Measurements from ENCODE around the gene MAPK8.

MAPK8 gene

GRCh38 chr10:48482207-48482606 is 175.7 kb downstream of the MAPK8 start:
- Histone ChIP-seq H3K27ac (no peak overlapping the region), H3K4me3 (ENCODE audit: low read depth in 1 of 2, low read length in 1 of 2) (no peak overlapping the region), H3K27me3 (peaks cover 9% of the 10 kb centered on the region), H3K9me3 (no peaks in the 10 kb centered on the region), H3K4me1 (ENCODE audit: control insufficient read depth in 1 of 2, insufficient read depth in 1 of 2, low read depth in 1 of 2, low read length in 1 of 2) (no peaks in the 10 kb centered on the region), H3K36me3 (no peaks in the 10 kb centered on the region)
- TF ChIP-seq, protein P1, sequence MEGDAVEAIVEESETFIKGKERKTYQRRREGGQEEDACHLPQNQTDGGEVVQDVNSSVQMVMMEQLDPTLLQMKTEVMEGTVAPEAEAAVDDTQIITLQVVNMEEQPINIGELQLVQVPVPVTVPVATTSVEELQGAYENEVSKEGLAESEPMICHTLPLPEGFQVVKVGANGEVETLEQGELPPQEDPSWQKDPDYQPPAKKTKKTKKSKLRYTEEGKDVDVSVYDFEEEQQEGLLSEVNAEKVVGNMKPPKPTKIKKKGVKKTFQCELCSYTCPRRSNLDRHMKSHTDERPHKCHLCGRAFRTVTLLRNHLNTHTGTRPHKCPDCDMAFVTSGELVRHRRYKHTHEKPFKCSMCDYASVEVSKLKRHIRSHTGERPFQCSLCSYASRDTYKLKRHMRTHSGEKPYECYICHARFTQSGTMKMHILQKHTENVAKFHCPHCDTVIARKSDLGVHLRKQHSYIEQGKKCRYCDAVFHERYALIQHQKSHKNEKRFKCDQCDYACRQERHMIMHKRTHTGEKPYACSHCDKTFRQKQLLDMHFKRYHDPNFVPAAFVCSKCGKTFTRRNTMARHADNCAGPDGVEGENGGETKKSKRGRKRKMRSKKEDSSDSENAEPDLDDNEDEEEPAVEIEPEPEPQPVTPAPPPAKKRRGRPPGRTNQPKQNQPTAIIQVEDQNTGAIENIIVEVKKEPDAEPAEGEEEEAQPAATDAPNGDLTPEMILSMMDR (IDR thresholded peaks at IDR 0.05) = no peak

DNA sequence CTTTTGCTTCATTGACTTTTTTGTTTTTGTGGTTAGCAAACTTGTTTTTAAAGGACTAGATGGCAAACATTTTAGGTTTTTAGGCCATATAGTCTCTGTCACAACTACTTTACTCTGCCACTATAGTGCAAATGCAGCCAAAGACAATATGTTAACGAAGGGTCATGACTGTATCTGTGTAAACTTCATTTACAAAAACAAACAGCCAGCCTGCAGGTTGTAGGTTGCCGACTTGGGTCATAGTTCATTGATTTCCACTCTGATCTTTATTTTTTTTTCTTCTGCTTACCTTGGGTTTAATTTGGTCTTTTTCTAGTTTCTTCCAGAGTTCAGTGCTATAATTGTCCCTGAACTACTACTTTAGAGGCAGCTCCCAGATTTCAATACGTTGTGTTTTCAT is 178.4 kb downstream of the MAPK8 start:
- no peaks in the 10 kb centered on the region for H3K9me3 ChIP-seq
- H3K4me3 ChIP-seq (ENCODE audit: low read depth in 1 of 2, low read length in 1 of 2) = no peak overlapping the region
- H3K36me3 ChIP-seq = no peaks in the 10 kb centered on the region
- peaks cover 9% of the 10 kb centered on the region for H3K27me3 ChIP-seq
- H3K27ac ChIP-seq = no peak overlapping the region
- no peaks in the 10 kb centered on the region for H3K4me1 ChIP-seq (ENCODE audit: control insufficient read depth in 1 of 2, insufficient read depth in 1 of 2, low read depth in 1 of 2, low read length in 1 of 2)
- TF ChIP-seq, protein P1 (IDR thresholded peaks at IDR 0.05) = no peak

- Histone ChIP-seq H3K4me1 (ENCODE audit: control insufficient read depth in 1 of 2, insufficient read depth in 1 of 2, low read depth in 1 of 2, low read length in 1 of 2) (no peaks in the 10 kb centered on the region), H3K4me3 (ENCODE audit: low read depth in 1 of 2, low read length in 1 of 2) (no peak overlapping the region)
- TF ChIP-seq, protein P1 (IDR thresholded peaks at IDR 0.05) = no peak
These were observed 179.2 kb downstream of the MAPK8 start for GRCh38 chr10:48485711-48486110.

GRCh38 chr10:48487244-48487643 is 180.8 kb downstream of the MAPK8 start:
- H3K4me1 ChIP-seq (ENCODE audit: control insufficient read depth in 1 of 2, insufficient read depth in 1 of 2, low read depth in 1 of 2, low read length in 1 of 2) = no peaks in the 10 kb centered on the region
- H3K27me3 ChIP-seq = no peaks in the 10 kb centered on the region
- H3K36me3 ChIP-seq = no peaks in the 10 kb centered on the region
- H3K4me3 ChIP-seq (ENCODE audit: low read depth in 1 of 2, low read length in 1 of 2) = no peak overlapping the region
- no peak overlapping the region for H3K27ac ChIP-seq
- TF ChIP-seq, protein P1 (IDR thresholded peaks at IDR 0.05) = no peak
- no peaks in the 10 kb centered on the region for H3K9me3 ChIP-seq

More at GRCh38 chr10:48485711-48486110, 179.2 kb downstream of the MAPK8 start:
- Histone ChIP-seq H3K27ac (no peak overlapping the region), H3K27me3 (peaks cover 4% of the 10 kb centered on the region), H3K9me3 (no peaks in the 10 kb centered on the region), H3K36me3 (no peaks in the 10 kb centered on the region)
